ENCODE data around the gene ADTRP.

DNA sequence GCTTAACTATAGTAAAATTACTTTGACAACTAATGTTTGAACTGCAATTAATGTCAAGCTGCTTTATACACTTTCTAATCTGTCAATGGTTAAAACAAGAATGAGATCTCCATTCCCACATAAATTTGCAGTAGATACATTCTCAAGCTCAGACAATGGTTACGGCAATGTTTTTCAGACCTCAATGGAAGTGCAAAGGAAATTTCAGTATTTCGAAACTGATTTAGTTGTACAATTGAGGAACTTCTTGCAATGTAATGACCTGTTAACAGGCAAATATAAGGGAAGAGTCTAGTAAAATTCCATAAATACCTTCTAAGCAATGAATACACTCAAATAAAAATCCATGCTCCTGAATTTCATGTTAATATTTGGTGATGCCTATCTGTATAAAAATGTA lies 94.7 kb downstream of the ADTRP start:
- no peak for TF ChIP-seq CTCF (IDR thresholded peaks at IDR 0.05)
- TF ChIP-seq POLR2A (IDR thresholded peaks at IDR 0.05), result no peak
- no peak for TF ChIP-seq POLR2AphosphoS5 (IDR thresholded peaks at IDR 0.05; ENCODE audit: insufficient read depth in 1 of 2, low read depth in 1 of 2)
